ENCODE measurements around the gene PRAF2.

GRCh38 chrX:49075347-49075746, 1.5 kb upstream of the PRAF2 start:
- TF ChIP-seq CTCF (IDR thresholded peaks at IDR 0.05; ENCODE audit: low read length) (no peak), EZH2phosphoT487 (IDR thresholded peaks at IDR 0.05; ENCODE audit: low read length) (no peak), EZH2 (optimal IDR thresholded peaks at IDR 0.05; ENCODE audit: low read depth, low read length) (no peak)
